ENCODE results near the gene GNAQ.

Gene GNAQ

GRCh38 chr9:77980622-77981021 is 51.0 kb downstream of the GNAQ start:
- no peak for DNase-seq (ENCODE audit: low read depth, low spot score)
- peak overlapping the region; percentile 94 for H3K27ac ChIP-seq

- H3K27ac ChIP-seq = peak overlapping the region; percentile 68
- no peak for DNase-seq (ENCODE audit: low read depth, low spot score)
Measured at GRCh38 chr9:77978086-77978781, 53.4 kb downstream of the GNAQ start.

GRCh38 chr9:77977210-77977611 is 54.4 kb downstream of the GNAQ start:
- H3K27ac ChIP-seq = peak overlapping the region; percentile 68
- peak; percentile 60 for DNase-seq (ENCODE audit: low read depth, low spot score)

- no peak overlapping the region for H3K27ac ChIP-seq
- DNase-seq (ENCODE audit: low read depth, low spot score) = no peak
Measured at GRCh38 chr9:77975806-77976205, 55.8 kb downstream of the GNAQ start.

GRCh38 chr9:77975036-77975435 is 56.6 kb downstream of the GNAQ start:
- no peak for DNase-seq (ENCODE audit: low read depth, low spot score)

GRCh38 chr9:77974434-77974833 is 57.2 kb downstream of the GNAQ start:
- no peak for DNase-seq (ENCODE audit: low read depth, low spot score)
- no peak overlapping the region for H3K27ac ChIP-seq

More at GRCh38 chr9:77975036-77975435, 56.6 kb downstream of the GNAQ start:
- H3K27ac ChIP-seq = no peak overlapping the region

- DNase-seq (ENCODE audit: low read depth, low spot score) = no peak
- H3K27ac ChIP-seq = no peak overlapping the region
Measured at GRCh38 chr9:77969083-77969482, 62.5 kb downstream of the GNAQ start.

GRCh38 chr9:77968506-77968905 is 63.1 kb downstream of the GNAQ start:
- no peak for DNase-seq (ENCODE audit: low read depth, low spot score)
- no peak overlapping the region for H3K27ac ChIP-seq

GRCh38 chr9:77966718-77967117 is 64.9 kb downstream of the GNAQ start:
- H3K27ac ChIP-seq = no peak overlapping the region

GRCh38 chr9:77965445-77966123 is 66.0 kb downstream of the GNAQ start:
- no peak for DNase-seq (ENCODE audit: low read depth, low spot score)
- H3K27ac ChIP-seq = no peak overlapping the region

More at GRCh38 chr9:77966718-77967117, 64.9 kb downstream of the GNAQ start:
- DNase-seq (ENCODE audit: low read depth, low spot score) = no peak

- no peak overlapping the region for H3K27ac ChIP-seq
- DNase-seq (ENCODE audit: low read depth, low spot score) = no peak
Measured at GRCh38 chr9:77964258-77964657, 67.4 kb downstream of the GNAQ start.

- H3K27ac ChIP-seq = no peak overlapping the region
- DNase-seq (ENCODE audit: low read depth, low spot score) = no peak
Measured at GRCh38 chr9:77961541-77961940, 70.1 kb downstream of the GNAQ start.

GRCh38 chr9:77960356-77961153 is 71.1 kb downstream of the GNAQ start:
- DNase-seq (ENCODE audit: low read depth, low spot score) = no peak
- H3K27ac ChIP-seq = no peak overlapping the region

- no peak overlapping the region for H3K27ac ChIP-seq
- no peak for DNase-seq (ENCODE audit: low read depth, low spot score)
Measured at GRCh38 chr9:77959803-77960202, 71.8 kb downstream of the GNAQ start.

- DNase-seq (ENCODE audit: low read depth, low spot score) = no peak
- no peak overlapping the region for H3K27ac ChIP-seq
Measured at GRCh38 chr9:77957652-77958051, 74.0 kb downstream of the GNAQ start.

GRCh38 chr9:77956555-77956954 is 75.1 kb downstream of the GNAQ start:
- H3K27ac ChIP-seq = no peak overlapping the region

GRCh38 chr9:77954666-77955015 is 77.0 kb downstream of the GNAQ start:
- H3K27ac ChIP-seq = no peak overlapping the region
- no peak for DNase-seq (ENCODE audit: low read depth, low spot score)

More at GRCh38 chr9:77956555-77956954, 75.1 kb downstream of the GNAQ start:
- DNase-seq (ENCODE audit: low read depth, low spot score) = no peak

GRCh38 chr9:77954013-77954665 is 77.5 kb downstream of the GNAQ start:
- DNase-seq (ENCODE audit: low read depth, low spot score) = no peak
- H3K27ac ChIP-seq = no peak overlapping the region

- H3K27ac ChIP-seq = no peak overlapping the region
- DNase-seq (ENCODE audit: low read depth, low spot score) = no peak
Measured at GRCh38 chr9:77953590-77953989, 78.0 kb downstream of the GNAQ start.

- H3K27ac ChIP-seq = no peak overlapping the region
- no peak for DNase-seq (ENCODE audit: low read depth, low spot score)
Measured at GRCh38 chr9:77952635-77953328, 78.8 kb downstream of the GNAQ start.
